Activated CD8-positive, alpha-beta memory T cell treated with anti-CD3 and anti-CD28 coated beads, Interleukin-2, amount 50 U/mL, for 1 hour (primary cell): Measurements from ENCODE around the gene RUBCN.

ENCODE experiments used
- DNase-seq: peaks from one replicate; pipeline ENCODE4 v3.0.0-alpha.2; 2020; ENCODE audit errors: extremely low read depth

RUBCN gene

DNA sequence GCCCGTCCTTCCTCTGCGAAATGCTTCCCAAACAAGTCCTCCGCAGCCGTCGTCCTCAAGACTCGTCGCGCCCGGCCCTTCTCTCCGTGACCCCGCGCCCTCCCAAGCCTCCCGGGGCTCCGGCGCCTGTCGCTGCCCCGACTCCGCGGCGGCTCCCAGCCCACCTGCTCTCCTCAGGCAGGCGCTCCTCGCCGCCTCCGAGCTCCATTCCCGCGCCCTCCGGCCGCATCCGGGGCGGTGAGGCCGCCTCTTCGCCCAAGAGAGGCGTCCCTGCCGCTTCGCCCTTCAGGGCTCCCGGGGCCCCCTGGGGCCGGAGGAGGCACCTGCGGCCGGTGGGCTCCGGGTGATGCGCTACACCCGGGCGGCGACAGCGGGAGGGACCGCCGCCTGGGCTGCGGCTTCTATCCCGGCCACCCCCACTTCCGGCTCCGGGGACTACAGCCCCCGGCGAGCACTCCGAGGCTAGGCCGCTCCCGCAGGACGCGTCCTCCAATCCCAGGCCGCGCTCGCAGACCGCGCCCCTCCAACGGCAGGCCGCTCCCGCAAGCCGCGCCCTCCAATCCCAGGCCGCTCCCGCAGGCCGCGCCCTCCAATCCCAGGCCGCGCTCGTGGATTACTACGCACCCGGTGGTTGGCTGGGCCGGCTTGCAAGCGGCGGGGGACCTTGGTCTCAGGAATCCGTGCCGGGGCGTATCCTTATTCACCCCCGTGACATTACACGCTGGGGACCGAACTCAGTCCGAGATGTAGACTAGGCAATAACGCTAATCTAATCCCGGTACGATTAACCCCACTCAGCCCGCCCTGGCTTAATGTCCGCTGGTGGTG, at the start of gene RUBCN:
Gene RUBCN, minus strand, starts transcription at position 414 of the 828 bp plus-strand sequence. Its CDS starts 185 bp downstream, at position 229.
- DNase-seq = peak; percentile 80

DNA sequence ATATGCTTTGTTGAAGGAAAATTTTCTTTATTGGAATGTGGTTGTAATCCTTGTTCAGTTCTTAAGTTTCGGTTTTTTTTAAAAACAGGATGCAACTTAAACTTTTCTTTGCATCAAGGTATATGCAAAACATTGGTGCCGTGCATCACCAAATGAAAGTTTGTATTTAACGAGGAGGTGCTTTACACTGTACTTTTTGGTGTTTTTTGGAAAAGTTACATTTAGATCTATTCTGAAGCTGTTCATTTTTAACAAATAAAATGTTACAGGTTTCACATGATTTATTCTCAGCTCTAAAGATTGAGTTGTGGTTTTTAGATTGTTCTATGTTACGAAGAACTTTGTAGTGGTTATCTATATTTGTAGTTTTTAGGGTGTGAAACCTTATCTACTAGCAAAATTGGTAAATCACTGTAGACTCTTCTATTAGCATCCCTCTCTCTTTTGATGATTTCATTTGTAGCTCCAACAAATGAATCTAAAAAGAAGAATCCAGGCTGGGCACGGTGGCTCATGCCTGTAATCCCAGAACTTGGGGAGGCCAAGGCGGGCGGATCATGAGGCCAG, 47.4 kb upstream of the RUBCN start:
- DNase-seq = no peak

DNA sequence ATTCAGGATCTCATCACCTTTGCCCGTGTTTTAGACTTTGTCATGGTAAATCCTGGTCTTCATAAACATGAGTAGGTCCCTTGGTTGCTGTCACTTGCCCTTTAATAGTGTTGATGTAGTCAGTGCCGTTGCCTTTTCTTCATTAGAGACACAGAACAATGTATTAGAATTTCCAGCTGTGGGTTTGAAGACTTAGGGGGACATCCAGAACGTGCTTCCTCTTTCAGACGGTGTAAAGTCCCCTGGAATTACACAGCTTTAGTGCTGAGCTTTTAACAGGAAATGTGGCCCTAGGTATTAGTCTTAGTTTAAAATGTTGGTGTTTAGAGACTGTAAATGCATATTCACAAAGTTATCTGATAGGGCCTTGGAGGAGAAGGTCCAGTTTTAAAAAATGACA, 45.5 kb upstream of the RUBCN start:
- no peak for DNase-seq

DNA sequence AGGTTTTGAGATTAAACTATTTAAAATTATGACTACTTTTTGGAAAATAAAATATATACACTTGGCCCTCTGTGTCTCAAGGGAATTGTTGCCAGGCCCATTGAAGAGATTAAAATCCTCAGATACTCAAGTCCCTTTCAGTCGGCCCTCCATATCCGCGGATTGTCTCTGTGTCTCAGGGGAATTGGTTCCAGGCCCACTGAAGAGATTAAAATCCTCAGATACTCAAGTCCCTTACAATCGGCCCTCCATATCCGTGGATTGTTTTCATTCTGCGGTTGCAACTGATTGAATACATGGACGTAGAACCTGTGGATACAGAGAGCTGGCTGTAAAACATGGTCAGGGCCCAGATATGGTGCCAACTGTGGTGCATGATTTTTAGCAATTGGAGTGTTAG, 38.6 kb upstream of the RUBCN start:
- DNase-seq = no peak

DNA sequence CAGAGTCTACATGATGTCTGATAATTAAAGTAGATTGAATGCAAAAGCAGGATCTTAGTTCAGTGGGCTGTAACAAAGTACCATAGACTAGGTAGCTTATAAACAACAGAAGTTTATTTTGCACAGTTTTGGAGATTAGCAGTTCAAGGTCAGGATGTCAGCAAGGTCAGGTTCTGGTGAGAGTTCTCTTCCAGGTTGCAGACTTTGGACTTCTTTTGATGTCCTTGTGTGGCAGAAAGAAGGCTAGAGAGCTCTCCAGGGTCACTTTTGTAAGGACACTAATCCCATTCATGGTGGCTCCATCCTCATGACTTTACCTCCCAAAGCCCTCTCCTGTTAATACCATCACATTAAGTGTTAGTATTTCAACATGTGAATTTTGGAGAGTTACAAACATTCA, 25.1 kb upstream of the RUBCN start:
- DNase-seq = no peak

DNA sequence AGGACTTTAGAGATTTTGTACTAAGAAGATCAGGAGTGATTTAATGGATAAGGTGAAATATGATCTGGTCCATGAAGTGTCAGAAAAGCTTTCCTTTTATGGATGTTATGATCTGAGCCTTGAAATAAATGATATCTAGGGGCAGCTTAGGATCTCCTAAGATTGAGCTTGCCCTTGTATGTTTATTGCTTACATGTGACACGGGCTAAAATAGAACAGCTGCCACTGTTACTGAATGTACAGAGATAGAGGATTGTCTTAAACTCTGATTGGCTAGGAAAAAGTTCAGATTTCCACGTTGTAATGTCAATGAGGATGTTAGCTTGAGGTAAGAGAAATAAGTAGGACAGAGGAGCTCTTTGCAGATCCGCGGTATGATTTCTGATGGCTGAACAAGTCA, 21.8 kb upstream of the RUBCN start:
- DNase-seq = no peak

DNA sequence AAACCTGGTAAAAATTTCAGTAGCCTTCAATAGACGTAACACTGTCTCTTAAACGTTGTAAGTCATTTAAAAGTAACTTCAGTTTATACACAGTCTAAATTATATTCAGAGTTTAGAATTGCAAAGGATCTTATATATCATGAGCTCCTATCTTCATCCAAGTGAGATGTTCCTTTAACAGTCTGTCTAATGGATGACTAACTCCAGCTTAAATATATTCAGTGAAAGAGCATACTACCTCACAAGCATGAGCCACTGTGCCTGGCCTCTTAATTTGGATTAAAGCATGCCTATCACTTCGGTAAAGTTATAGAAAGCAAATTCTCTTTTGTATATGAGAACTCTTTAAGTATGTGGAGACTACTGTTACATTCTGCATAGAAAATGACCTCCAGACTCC, 20.0 kb upstream of the RUBCN start:
- no peak for DNase-seq

DNA sequence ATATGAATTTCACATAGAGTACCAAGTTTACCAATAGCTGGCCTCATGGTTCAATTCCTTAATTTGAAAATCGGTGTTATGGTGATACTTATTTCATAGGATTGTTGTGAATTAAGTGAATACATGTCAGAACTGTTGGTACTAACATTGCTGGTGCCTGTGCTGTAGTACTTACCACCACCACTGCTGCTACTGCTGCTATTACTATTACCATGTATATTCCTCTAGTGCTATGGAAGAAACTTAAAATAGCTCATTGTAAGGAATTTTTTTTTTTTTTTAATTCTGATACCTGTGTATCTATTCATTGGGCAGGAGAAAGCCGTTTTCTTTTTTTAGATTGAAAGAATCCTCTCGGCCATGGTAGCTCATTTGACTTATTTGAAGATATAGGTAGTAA, 16.6 kb upstream of the RUBCN start:
- no peak for DNase-seq

DNA sequence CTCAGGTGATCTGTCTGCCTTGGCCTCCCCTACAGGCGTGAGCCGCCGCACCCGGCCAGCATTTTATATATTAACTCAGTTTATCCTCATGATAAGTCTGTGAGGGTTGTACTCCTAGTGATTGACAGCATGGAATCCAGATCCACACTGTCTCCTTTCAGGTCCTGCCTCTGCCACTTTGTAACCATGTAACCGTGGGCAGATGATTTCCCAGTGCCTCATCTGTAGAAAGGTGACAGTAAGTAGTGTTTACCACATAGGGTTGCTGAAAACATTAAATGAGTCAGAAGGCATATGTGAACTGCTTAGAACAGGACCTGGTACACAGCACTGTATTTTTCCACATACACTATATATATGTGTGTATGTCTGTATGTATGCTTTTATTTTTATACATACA, 15.4 kb upstream of the RUBCN start:
- DNase-seq = no peak

DNA sequence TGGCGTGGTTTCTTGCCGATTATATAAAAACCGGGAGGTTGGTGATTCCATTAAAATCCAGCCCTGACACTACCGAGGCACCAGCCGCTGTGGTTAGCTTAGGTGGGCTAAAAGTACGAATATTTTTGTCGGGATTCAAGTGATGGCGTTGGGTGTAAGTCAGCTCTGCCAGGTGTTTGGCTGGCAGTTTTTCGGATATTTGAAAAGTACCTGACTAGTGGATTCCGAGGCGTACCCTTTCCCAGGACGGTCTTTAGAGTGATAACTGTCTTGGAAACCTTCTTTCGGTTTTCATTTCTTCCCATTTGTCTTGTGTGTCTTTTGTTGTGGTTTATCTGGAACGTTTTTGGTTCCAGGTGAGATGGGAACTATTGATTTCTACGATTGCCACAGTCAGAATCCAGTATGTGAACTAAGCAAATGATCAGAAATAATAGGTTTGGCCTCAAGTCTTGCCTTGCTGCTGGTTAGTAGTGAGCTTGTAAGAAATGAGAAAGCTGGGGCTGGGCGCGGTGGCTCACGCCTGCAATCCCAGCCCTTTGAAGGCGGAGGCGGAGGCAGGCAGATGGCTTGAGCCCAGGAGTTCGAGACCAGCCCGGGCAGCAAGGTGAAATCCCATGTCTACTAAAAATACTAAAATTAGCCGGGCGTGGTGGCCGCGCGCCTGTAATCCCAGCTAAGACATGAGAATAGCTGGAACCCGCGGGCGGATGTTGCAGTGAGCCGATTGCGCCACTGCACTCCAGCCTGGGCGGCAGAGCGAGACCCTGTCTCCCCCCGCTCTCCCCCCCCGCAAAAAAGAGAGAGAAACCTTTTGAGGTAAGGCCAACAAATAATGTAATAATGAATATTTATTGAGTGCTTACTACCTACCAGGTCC, 14.4 kb upstream of the RUBCN start:
- no peak for DNase-seq

DNA sequence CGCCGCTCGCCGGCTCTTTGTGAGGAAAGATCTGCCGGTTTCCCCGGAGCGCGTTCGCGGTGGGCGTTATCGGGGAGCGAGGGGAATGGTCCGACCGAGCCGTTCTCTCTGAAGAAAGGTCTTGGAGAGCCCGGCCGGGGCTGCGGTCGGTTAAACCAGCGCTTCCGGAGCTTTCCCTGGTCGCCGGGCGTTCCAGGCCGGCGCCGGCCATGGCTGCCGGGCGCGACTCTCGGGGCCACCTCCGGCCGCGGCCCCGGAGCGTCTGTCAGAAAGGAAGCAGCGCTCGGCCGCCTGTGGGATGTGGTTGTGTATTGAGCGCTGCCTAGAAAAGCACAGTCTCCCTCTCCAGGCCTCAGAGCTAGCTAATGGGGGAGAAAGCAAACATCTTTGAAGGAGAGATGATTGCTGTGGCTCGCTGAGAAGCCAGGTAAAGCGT, 13.7 kb upstream of the RUBCN start:
- no peak for DNase-seq

DNA sequence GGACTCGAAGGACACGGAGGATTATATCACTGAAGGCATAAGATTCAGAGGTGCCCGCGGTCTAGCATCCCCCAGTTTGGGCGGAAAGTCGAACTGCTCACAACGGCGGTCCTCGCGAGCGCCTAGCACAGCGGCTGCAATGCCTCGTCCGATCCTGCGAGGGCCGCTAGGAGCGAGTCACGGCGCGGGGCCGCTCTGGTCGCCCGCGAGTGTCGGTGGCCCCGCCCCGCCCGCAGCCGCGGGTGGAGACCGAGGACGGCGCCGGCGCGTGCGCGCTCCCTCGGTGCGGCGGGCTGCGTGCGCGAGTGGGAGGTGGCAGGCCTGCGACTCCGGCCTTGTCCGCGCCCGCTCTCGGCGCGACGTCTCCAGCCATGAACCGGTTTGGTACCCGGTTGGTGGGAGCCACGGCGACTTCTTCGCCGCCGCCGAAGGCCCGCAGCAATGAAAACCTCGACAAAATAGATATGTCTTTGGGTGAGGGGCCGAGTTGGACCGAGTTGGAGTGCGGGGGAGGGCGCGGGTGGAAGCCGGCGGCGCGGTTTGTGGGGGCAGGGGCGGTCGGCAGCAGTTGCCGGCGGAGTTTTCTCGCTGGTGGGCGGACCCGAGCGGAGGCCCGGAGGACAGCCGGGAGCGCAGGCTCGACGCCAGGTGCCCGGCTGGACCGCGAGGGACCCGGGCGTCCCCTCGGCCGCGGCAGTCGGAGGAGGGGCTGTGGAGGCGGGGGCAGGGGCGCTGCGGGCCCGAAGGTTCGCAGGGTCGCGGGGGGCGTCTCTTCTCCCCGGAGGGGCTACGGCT, 13.1 kb upstream of the RUBCN start, which contains the start of gene FYTTD1:
Gene FYTTD1, plus strand, starts transcription at position 283 of the 795 bp plus-strand sequence. Its CDS starts 89 bp downstream, at position 372.
- DNase-seq = peak; percentile 59

DNA sequence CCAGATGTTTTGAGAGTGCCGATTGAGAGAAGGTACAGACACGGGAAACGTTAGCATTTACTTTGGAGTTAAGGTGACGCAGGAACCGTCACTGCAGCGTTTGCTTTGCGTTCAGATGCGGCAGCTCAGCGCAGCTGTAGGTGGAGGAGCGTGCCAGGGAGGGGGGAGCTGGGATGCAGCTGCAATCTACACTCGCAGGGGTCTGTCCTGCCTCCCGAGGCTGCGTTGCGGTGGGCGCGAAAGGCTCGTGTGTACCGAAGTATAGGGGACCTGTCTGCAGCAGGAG, 12.6 kb upstream of the RUBCN start:
- DNase-seq = no peak

DNA sequence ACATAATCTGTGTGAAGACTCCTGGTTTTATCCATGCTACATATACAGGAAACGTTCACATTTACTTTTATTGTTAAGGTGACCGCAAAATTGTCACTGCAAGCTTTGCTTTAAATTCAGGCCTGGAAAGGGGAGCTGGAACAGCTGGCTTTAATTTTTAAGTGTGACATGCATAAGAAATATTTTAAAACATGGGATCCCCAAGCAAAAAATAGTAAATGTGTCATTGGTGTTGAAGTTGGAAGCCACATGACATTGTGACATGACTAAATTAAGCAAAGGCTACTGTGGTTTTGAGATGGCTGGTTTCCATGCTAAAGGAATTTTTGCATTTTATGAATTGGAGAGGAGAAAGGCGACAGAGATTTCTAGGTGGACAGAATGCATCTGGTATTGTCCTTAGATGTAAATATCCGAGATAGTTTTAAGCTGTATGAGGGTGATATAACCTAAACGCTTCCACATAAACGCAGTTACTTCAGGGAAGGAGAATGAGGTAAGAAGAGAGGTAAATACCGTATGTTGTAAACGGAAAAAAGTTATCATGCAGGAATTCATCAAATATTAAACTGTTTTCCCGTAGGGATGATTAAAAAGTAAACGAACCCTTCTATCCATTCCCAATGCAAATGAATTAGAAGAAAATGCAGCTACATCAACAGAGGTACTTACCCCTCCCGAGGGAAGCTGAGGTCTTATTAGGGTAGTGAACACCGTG, 12.1 kb upstream of the RUBCN start:
- no peak for DNase-seq

DNA sequence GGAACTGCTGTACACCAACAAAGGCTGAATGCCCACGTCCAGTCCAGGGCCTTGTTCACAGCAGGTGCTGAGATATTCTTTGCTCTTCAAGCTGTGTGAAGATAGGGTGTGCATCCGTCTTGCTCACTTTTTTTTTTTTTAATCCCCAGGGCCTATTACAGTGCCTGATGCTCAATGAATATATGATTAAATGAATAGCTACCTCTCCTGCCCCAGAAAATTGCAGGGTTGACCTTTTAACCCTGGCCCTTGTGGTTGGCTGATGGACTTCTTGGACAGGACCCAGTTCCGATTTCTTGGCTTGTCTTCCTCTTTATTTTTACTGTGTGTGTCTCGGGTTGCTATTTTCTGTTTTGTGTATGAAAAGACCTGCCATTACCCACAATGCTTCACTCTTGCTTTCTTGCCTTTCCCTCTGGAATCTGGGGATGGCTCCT, 10.1 kb upstream of the RUBCN start:
- no peak for DNase-seq

DNA sequence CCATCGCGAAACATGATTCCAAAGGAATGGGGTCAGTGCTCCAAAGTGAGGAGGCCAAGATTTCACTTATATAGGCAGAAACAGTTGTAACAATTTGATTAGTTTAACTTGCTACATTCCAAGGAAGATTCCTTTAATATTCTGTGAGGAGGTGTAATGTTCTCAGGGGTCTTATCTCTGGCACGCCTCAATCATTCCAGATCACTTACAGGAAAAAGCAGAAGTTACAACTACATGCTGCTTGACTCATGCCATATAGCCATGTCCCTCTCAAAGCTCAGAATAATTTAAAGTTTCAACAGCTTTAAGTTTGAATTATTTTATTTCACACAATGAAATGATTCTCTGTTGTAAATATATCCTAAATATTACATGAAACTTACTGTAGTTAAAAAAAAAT, 9.5 kb upstream of the RUBCN start:
- no peak for DNase-seq

DNA sequence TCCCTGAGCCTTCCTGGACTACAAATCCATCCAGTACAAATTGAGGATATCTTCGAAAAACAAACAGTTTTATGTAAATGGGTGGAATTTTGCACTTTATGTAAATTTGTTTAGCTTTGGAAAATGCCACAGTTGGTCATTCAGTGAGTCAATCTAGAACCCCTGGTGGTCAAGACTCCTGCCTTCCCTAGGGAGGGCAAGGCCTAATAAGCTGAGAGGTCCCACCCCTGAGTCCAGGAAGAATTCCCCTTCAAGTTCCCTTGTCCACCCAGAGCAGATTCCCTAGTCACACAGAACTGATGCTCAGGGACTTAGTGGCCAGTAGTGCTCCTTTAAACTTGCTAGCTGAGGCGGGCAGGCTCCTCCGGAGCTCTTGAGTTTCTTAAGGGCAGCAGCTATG, 6.1 kb upstream of the RUBCN start:
- no peak for DNase-seq

DNA sequence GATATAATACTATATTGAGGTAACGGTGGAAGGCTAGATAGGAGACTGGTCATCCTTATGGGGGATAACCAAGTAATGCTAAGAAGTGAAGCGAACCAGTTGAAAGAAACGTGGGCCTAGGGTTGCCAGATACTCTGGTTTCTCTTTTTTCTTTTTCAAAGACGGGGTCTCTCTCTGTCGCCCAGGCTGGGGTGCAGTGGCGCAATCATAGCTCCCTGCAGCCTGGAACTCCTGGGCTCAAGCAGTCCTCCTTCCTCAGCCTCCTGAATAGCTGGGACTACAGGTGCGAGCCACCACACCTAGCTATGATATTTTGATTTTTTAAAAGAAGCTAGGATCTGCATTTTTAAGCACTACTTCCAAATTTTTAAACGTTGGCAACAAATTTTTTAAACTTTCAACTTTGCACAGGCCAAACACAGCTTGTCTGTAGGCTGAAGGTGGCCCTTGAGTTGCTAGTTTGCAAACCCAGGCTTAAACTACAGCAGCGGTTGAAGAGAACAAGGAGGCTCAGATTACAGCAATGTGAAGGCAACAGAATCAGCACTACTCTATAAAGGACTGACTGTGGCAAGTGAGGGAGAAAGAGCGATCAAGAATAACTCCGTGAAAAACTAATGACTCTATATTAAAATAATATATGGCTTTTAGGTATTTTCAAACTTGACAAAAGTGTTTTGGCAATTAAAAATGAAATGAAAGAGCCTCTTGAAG, 1.2 kb upstream of the RUBCN start:
- no peak for DNase-seq

DNA sequence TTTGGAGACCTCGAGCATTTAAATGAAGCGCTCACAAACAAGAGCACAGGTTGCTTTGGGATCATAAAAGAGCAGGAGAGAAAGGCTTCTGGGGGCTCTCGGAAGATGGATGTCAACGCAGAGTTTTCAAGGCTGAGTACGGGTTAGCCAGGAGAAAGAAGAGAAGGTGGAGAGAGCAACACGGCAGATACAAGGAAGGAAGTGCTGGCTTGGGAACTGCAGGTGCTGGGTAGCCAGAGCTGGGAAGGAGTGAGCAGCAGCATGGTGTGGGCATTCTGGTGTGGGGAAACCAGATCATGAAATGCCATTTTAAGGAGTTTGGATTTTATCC, 580 bp upstream of the RUBCN start:
- DNase-seq = no peak

DNA sequence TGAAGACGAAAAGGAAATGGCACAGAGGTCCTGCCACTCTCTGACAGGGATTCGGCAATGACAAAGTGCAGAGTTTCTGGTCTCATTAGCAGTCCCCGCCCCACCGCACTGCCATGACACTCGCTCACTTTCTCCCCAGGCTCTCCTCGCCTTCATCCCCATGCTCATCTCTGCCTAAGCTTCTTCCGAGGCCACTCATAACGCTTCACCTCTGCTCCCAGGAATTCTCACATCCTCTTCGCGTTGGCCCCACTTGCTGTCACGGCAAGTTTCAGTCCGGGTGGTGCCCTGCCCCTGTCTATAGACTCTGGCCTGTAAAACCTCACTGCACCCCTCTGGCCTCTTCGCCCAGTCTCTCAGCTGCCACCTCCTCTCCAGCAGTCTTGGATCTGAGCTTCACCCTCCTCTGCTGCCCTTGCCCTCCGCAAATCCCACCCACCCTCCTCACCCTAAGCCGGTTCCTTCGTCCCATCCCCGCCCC, 654 bp downstream of the RUBCN start:
- no peak for DNase-seq
